A549 (cell line): ENCODE data around the gene FAHD2B.
"Not testable (repeated sequence)": the region's sequence is repeated elsewhere in the genome, so short reads cannot be mapped to it uniquely, and the experiment has no call there.

ENCODE experiments used
- CEBPB ChIP-seq, 2 experiments: fragments of >200 bp in 1 of 2; sonication (Bioruptor Twin) in 1 of 2; formaldehyde crosslinking in 1 of 2; IDR thresholded peaks; 2 replicates each; pipeline ENCODE4 v1.6.1; 2012 to 2016
- CHD4 ChIP-seq: fragments of 200-600 bp; sonication (generic); IDR thresholded peaks from 2 replicates; pipeline ENCODE4 v1.6.1; 2016; ENCODE audit warnings: antibody characterized with exemption, mild to moderate bottlenecking, borderline replicate concordance
- ELK1 ChIP-seq: fragments of 150-350 bp; IDR thresholded peaks from 2 replicates; pipeline ENCODE4 v1.6.1; 2014; ENCODE audit warnings: low read depth, mild to moderate bottlenecking, low read length
- EP300 ChIP-seq, 2 experiments: fragments of >200 bp; sonication (Bioruptor Twin); formaldehyde crosslinking; IDR thresholded peaks; 2 replicates in 1 of 2; 3 replicates in 1 of 2; pipeline ENCODE4 v1.6.1; 2016 to 2017
- FOXS1 ChIP-seq: fragments of 250-450 bp; sonication (Bioruptor Pico); IDR thresholded peaks from 2 replicates; pipeline ENCODE4 v1.5.0; 2020; ENCODE audit warnings: mild to moderate bottlenecking, moderate library complexity
- MAX ChIP-seq: IDR thresholded peaks from 2 replicates; pipeline ENCODE4 v1.6.1; 2012
- MYC ChIP-seq: IDR thresholded peaks from 2 replicates; pipeline ENCODE4 v1.6.1; 2012; ENCODE audit warnings: mild to moderate bottlenecking, inconsistent platforms, low read length, improper control_type of control experiment, borderline replicate concordance
- POLR2A ChIP-seq: IDR thresholded peaks from 2 replicates; pipeline ENCODE4 v1.6.1; 2012; ENCODE audit warnings: mild to moderate bottlenecking, low read length
- RNF2 ChIP-seq: fragments of 200-600 bp; sonication (generic); IDR thresholded peaks from 2 replicates; pipeline ENCODE4 v1.6.1; 2016; ENCODE audit warnings: low read depth, mild to moderate bottlenecking, antibody characterized with exemption, moderate library complexity, borderline replicate concordance
- SMC3 ChIP-seq: fragments of >200 bp; sonication (Bioruptor Twin); formaldehyde crosslinking; IDR thresholded peaks from 3 replicates; pipeline ENCODE4 v1.6.1; 2018; ENCODE audit warnings: inconsistent platforms
- SREBF2 ChIP-seq: fragments of 450-650 bp; IDR thresholded peaks from 2 replicates; pipeline ENCODE4 v1.6.1; 2014; ENCODE audit warnings: mild to moderate bottlenecking, moderate library complexity
- TF ChIP-seq, protein P1 (sequence below): fragments of >200 bp; sonication (Bioruptor Twin); formaldehyde crosslinking; IDR thresholded peaks from 3 replicates; pipeline ENCODE4 v1.5.1; 2016
- TF ChIP-seq, protein P2 (sequence below): fragments of 200-600 bp; sonication (generic); IDR thresholded peaks from 2 replicates; pipeline ENCODE4 v1.6.1; 2016; ENCODE audit warnings: antibody characterized with exemption, mild to moderate bottlenecking, moderate library complexity

DNA sequence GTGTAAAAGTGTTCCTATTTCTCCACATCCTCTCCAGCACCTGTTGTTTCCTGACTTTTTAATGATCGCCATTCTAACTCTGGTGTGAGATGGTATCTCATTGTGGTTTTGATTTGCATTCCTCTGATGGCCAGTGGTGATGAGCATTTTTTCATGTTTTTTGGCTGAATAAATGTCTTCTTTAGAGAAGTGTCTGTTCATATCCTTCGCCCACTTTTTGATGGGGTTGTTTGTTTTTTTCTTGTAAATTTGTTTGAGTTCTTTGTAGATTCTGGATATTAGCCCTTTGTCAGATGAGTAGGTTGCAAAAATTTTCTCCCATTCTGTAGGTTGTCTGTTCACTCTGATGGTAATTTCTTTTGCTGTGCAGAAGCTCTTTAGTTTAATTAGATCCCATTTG lies 34.4 kb upstream of the FAHD2B start:
- TF ChIP-seq, protein P1, sequence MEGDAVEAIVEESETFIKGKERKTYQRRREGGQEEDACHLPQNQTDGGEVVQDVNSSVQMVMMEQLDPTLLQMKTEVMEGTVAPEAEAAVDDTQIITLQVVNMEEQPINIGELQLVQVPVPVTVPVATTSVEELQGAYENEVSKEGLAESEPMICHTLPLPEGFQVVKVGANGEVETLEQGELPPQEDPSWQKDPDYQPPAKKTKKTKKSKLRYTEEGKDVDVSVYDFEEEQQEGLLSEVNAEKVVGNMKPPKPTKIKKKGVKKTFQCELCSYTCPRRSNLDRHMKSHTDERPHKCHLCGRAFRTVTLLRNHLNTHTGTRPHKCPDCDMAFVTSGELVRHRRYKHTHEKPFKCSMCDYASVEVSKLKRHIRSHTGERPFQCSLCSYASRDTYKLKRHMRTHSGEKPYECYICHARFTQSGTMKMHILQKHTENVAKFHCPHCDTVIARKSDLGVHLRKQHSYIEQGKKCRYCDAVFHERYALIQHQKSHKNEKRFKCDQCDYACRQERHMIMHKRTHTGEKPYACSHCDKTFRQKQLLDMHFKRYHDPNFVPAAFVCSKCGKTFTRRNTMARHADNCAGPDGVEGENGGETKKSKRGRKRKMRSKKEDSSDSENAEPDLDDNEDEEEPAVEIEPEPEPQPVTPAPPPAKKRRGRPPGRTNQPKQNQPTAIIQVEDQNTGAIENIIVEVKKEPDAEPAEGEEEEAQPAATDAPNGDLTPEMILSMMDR: not testable (repeated sequence)
- TF ChIP-seq CHD4; POLR2A; MAX; ELK1; RNF2; EP300 (IDR thresholded peaks at IDR 0.05); CEBPB (IDR thresholded peaks at IDR 0.05); SREBF2; FOXS1 (CRISPR knock-in tag); MYC; SMC3: not testable (repeated sequence)
- TF ChIP-seq, protein P2, sequence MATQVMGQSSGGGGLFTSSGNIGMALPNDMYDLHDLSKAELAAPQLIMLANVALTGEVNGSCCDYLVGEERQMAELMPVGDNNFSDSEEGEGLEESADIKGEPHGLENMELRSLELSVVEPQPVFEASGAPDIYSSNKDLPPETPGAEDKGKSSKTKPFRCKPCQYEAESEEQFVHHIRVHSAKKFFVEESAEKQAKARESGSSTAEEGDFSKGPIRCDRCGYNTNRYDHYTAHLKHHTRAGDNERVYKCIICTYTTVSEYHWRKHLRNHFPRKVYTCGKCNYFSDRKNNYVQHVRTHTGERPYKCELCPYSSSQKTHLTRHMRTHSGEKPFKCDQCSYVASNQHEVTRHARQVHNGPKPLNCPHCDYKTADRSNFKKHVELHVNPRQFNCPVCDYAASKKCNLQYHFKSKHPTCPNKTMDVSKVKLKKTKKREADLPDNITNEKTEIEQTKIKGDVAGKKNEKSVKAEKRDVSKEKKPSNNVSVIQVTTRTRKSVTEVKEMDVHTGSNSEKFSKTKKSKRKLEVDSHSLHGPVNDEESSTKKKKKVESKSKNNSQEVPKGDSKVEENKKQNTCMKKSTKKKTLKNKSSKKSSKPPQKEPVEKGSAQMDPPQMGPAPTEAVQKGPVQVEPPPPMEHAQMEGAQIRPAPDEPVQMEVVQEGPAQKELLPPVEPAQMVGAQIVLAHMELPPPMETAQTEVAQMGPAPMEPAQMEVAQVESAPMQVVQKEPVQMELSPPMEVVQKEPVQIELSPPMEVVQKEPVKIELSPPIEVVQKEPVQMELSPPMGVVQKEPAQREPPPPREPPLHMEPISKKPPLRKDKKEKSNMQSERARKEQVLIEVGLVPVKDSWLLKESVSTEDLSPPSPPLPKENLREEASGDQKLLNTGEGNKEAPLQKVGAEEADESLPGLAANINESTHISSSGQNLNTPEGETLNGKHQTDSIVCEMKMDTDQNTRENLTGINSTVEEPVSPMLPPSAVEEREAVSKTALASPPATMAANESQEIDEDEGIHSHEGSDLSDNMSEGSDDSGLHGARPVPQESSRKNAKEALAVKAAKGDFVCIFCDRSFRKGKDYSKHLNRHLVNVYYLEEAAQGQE: not testable (repeated sequence)
